Osteoblast (primary cell): ENCODE data around the gene TP53I3. TPM values are rescaled to one million over a fixed set of nuclear protein-coding genes. Genes with fewer than 3 reads are reported as not detected.
A peak's percentile ranks its signal among the peaks of the same experiment; 100 is the strongest.

Experiments
- DNase-seq: peaks from one replicate; pipeline ENCODE4 v3.0.0; 2011; ENCODE audit warnings: low spot score, mixed read lengths; ENCODE audit not compliant: insufficient read length; ENCODE audit errors: missing footprints
- H2AFZ ChIP-seq: 2 replicates; pipeline ENCODE4 v1.6.0; 2011; ENCODE audit warnings: mild to moderate bottlenecking, low read length
- H3K27ac ChIP-seq: 2 replicates; pipeline ENCODE4 v1.5.1; 2011; ENCODE audit warnings: mild to moderate bottlenecking, low read depth, low read length, moderate library complexity
- H3K27me3 ChIP-seq: 2 replicates; pipeline ENCODE4 v1.6.0; 2012; ENCODE audit warnings: mild to moderate bottlenecking, control low read depth, inconsistent platforms, low read length, moderate library complexity; ENCODE audit not compliant: insufficient read depth
- H3K36me3 ChIP-seq: 2 replicates; pipeline ENCODE4 v1.5.1; 2011; ENCODE audit warnings: mild to moderate bottlenecking, low read length, control low read depth, moderate library complexity; ENCODE audit not compliant: insufficient read depth
- H3K4me1 ChIP-seq: 2 replicates; pipeline ENCODE4 v1.5.1; 2011; ENCODE audit warnings: mild to moderate bottlenecking, low read length, control low read depth, moderate library complexity; ENCODE audit not compliant: insufficient read depth
- H3K4me2 ChIP-seq: 2 replicates; pipeline ENCODE4 v1.6.0; 2011; ENCODE audit warnings: mild to moderate bottlenecking, low read length; ENCODE audit not compliant: insufficient read depth
- H3K4me3 ChIP-seq: fragments of 200-600 bp; sonication (generic); 3 replicates; pipeline ENCODE4 v1.5.1; 2012; ENCODE audit warnings: mild to moderate bottlenecking, low read length, inconsistent platforms; ENCODE audit not compliant: insufficient read depth
- H3K79me2 ChIP-seq: 2 replicates; pipeline ENCODE4 v1.6.0; 2012; ENCODE audit warnings: mild to moderate bottlenecking, low read length, control low read depth, inconsistent platforms; ENCODE audit not compliant: insufficient read depth
- H3K9me3 ChIP-seq: 2 replicates; pipeline ENCODE4 v1.5.1; 2011; ENCODE audit warnings: low read depth, low read length, control low read depth
- H4K20me1 ChIP-seq: 2 replicates; pipeline ENCODE4 v1.6.0; 2012; ENCODE audit warnings: mild to moderate bottlenecking, low read length, control low read depth; ENCODE audit not compliant: insufficient read depth
- CTCF ChIP-seq: IDR thresholded peaks from 2 replicates; pipeline ENCODE4 v1.5.1; 2011; ENCODE audit warnings: mild to moderate bottlenecking, low read depth, low read length, moderate library complexity; ENCODE audit errors: extremely low read depth
- total RNA-seq: library from RNA; depleted of rRNA; stranded (reverse); fragments of >200 nt; gene quantifications from 2 replicates; pipeline ENCODE4 v1.2.3, GENCODE V29; 2012

Gene TP53I3
- total RNA-seq, 1 donor = 59.4 TPM

- Histone ChIP-seq H3K9me3 (no peaks in the 10 kb centered on the region), H3K4me1 (peaks cover 5% of the 10 kb centered on the region), H3K4me3 (peak overlapping the region; percentile 87), H2AFZ (peak overlapping the region; percentile 85), H4K20me1 (peaks cover 3% of the 10 kb centered on the region), H3K4me2 (peak overlapping the region; percentile 74), H3K79me2 (peaks cover 28% of the 10 kb centered on the region), H3K27ac (peak overlapping the region; percentile 36), H3K27me3 (no peaks in the 10 kb centered on the region), H3K36me3 (peaks cover 27% of the 10 kb centered on the region)
- no peak for DNase-seq
- TF ChIP-seq CTCF = no peak
These were observed 7.1 kb downstream of the TP53I3 start for GRCh38 chr2:24077535-24077877.

GRCh38 chr2:24076849-24077534 is 7.6 kb downstream of the TP53I3 start:
- no peaks in the 10 kb centered on the region for H3K27me3 ChIP-seq
- H3K36me3 ChIP-seq = peaks cover 27% of the 10 kb centered on the region
- H3K4me3 ChIP-seq = peak overlapping the region; percentile 87
- peak overlapping the region; percentile 85 for H2AFZ ChIP-seq
- peaks cover 33% of the 10 kb centered on the region for H3K79me2 ChIP-seq
- peaks cover 3% of the 10 kb centered on the region for H4K20me1 ChIP-seq
- H3K27ac ChIP-seq = peak overlapping the region; percentile 36
- peak; percentile 63 for DNase-seq
- H3K4me1 ChIP-seq = peaks cover 5% of the 10 kb centered on the region
- no peaks in the 10 kb centered on the region for H3K9me3 ChIP-seq
- no peak for TF ChIP-seq CTCF
- H3K4me2 ChIP-seq = peak overlapping the region; percentile 74

GRCh38 chr2:24075915-24076848 is 8.5 kb downstream of the TP53I3 start, which contains the start of gene SF3B6:
TSS of gene SF3B6 (minus strand) at chr2:24076326. CDS start at chr2:24076229, 97 bp downstream.
- Histone ChIP-seq H3K27me3 (no peaks in the 10 kb centered on the region), H3K4me1 (peaks cover 5% of the 10 kb centered on the region), H3K4me2 (peak within 1 kb of the TSS; percentile 74), H3K79me2 (peaks cover 38% of the 10 kb centered on the region), H3K36me3 (peaks cover 26% of the 10 kb centered on the region), H3K4me3 (peak within 1 kb of the TSS; percentile 87), H4K20me1 (peaks cover 7% of the 10 kb centered on the region), H3K27ac (peak within 1 kb of the TSS; percentile 81), H3K9me3 (no peaks in the 10 kb centered on the region), H2AFZ (peak within 1 kb of the TSS; percentile 98)
- DNase-seq = peak; percentile 97
- no peak for TF ChIP-seq CTCF

GRCh38 chr2:24075259-24075658 is 9.4 kb downstream of the TP53I3 start:
- no peaks in the 10 kb centered on the region for H3K27me3 ChIP-seq
- peaks cover 43% of the 10 kb centered on the region for H3K79me2 ChIP-seq
- H3K4me1 ChIP-seq = peaks cover 5% of the 10 kb centered on the region
- H3K36me3 ChIP-seq = peaks cover 25% of the 10 kb centered on the region
- peak overlapping the region; percentile 87 for H3K4me3 ChIP-seq
- TF ChIP-seq CTCF = no peak
- peak overlapping the region; percentile 81 for H3K27ac ChIP-seq
- no peaks in the 10 kb centered on the region for H3K9me3 ChIP-seq
- no peak for DNase-seq
- no peak overlapping the region for H2AFZ ChIP-seq
- peaks cover 7% of the 10 kb centered on the region for H4K20me1 ChIP-seq
- H3K4me2 ChIP-seq = peak overlapping the region; percentile 74
